Thyroid gland (tissue), 4 donors: ENCODE measurements around the gene TLE5. TPM values are rescaled to one million over a fixed set of nuclear protein-coding genes. Genes with fewer than 3 reads are reported as not detected.

ENCODE experiments used
- DNase-seq, 2 donors: peaks; one replicate each; pipeline ENCODE4 v3.0.0-alpha.2; 2019
- H3K27ac ChIP-seq, 3 donors: fragments of 200-600 bp; sonication (generic); 1 replicate in 2 of 3; 2 replicates in 1 of 3; pipeline ENCODE4 v1.5.1; 2016 to 2019; ENCODE audit warnings: mild to moderate bottlenecking in 1 of 3, moderate library complexity in 1 of 3
- H3K27me3 ChIP-seq: fragments of 200-600 bp; sonication (generic); one replicate; pipeline ENCODE4 v1.5.1; 2019
- H3K36me3 ChIP-seq, 2 donors: fragments of 200-600 bp; sonication (generic); one replicate each; pipeline ENCODE4 v1.5.1; 2016 to 2019
- H3K4me1 ChIP-seq, 2 donors: fragments of 200-600 bp; sonication (generic); one replicate each; pipeline ENCODE4 v1.5.1; 2017 to 2019
- H3K4me3 ChIP-seq, 3 donors: fragments of 200-600 bp; sonication (generic); replicated peaks in 1 of 3; 1 replicate in 2 of 3; 2 replicates in 1 of 3; pipeline ENCODE4 v1.5.1; 2016; ENCODE audit warnings: mild to moderate bottlenecking in 1 of 3
- H3K9me3 ChIP-seq: fragments of 200-600 bp; sonication (generic); one replicate; pipeline ENCODE4 v1.5.1; 2017
- CTCF ChIP-seq, 6 experiments: fragments of 200-600 bp in 3 of 6; fragments of 450-650 bp in 3 of 6; sonication (generic) in 3 of 6; IDR thresholded peaks; one replicate each; pipeline ENCODE4 v1.5.1; 2016 to 2019; ENCODE audit warnings: antibody characterized with exemption in 6 of 6, mild to moderate bottlenecking in 2 of 6, inconsistent platforms in 1 of 6, moderate library complexity in 1 of 6
- POLR2A ChIP-seq, 2 donors: fragments of 450-650 bp; IDR thresholded peaks; one replicate each; pipeline ENCODE4 v1.6.1; 2017; ENCODE audit warnings: antibody characterized with exemption in 2 of 2, mild to moderate bottlenecking in 2 of 2, moderate library complexity in 1 of 2
- WGBS, 2 donors: methylation state at CpG; one replicate each; pipeline ENCODE4 v1.1.5; 2017; 5-methylcytosine and 5-hydroxymethylcytosine counted together
- intact Hi-C: fragments of 100-400 bp; cut with DNase I; formaldehyde crosslinking; loops from one replicate; pipeline ENCODE4 v1.15.1; 2023
- total RNA-seq, 4 donors: library from RNA; depleted of rRNA; stranded (reverse); fragments of >200 nt; gene quantifications; one replicate each; pipeline ENCODE4 v1.2.3, GENCODE V29; 2016

Gene TLE5
- total RNA-seq, 4 donors from 2014 or later: 398 to 892 (median 498) TPM

- Histone ChIP-seq H3K4me3 (no peak overlapping the region), H3K27me3 (no peaks in the 10 kb centered on the region), H3K4me1 (peaks cover 19 to 32% of the 10 kb centered on the region in 2 donors), H3K36me3 (no peaks in the 10 kb centered on the region), H3K27ac (peak overlapping the region; percentile 28 to 97 (median 84)), H3K9me3 (no peaks in the 10 kb centered on the region)
- DNase-seq: no peak
- intact Hi-C loops: no loop called here
- WGBS, 2 donors: 87 to 91% methylated on average over 16 of the region's 16 CpGs
- no peak for TF ChIP-seq POLR2A (IDR thresholded peaks at IDR 0.05)
- no peak for TF ChIP-seq CTCF (IDR thresholded peaks at IDR 0.05)
Measured at GRCh38 chr19:3066482-3067049, 4.3 kb upstream of the TLE5 start.

DNA sequence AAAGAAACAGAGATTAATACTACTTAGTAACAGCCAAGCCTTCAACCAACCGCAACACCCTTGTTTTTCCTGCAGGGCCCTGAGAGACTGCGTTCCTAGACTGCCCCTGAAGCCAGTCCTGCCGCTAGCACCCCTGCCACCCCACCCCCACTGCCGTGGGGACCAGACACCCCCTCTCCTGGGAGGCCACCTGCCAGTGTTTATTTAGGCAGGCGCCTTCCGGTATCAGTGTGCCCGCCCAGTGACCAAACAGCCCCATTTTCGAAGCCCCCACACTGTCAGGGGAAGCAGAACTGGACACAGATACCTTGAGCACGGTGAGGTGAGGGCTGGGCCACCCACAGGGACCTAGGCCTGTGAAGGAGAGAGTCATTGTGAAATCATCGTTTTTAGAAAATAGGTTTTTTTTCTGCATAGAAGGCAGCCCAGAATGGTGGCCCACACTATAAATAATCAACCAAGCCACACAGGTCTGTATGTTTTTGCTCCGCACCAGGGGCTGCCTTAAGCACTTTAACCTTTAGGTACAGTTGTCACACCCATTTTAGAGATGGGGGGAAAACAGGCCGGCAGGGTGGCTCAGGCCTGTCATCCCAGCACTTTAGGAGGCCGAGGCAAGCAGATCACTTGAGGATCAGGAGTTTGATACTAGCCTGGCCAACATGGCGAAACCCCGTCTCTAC, 3.5 kb upstream of the TLE5 start:
- Histone ChIP-seq H3K4me3 (no peak overlapping the region), H3K27ac (peak overlapping the region; percentile 28 to 97 (median 84)), H3K9me3 (no peaks in the 10 kb centered on the region), H3K36me3 (no peaks in the 10 kb centered on the region), H3K4me1 (peaks cover 22 to 35% of the 10 kb centered on the region in 2 donors), H3K27me3 (no peaks in the 10 kb centered on the region)
- DNase-seq: peak; percentile 91 to 92
- intact Hi-C loops: no loop called here
- 39 to 54% methylated on average over 12 to 15 of the region's 15 CpGs for WGBS, 2 donors
- TF ChIP-seq POLR2A (IDR thresholded peaks at IDR 0.05): peak in 1 of 2 donors; percentile 47
- TF ChIP-seq CTCF (IDR thresholded peaks at IDR 0.05): peak in 2 of 6 experiments; percentile 26 to 38

GRCh38 chr19:3064011-3064330, 1.7 kb upstream of the TLE5 start:
- Histone ChIP-seq H3K4me1 (peaks cover 26 to 52% of the 10 kb centered on the region in 2 donors), H3K4me3 (no peak overlapping the region)
- 89 to 94% methylated on average over 7 of the region's 7 CpGs for WGBS, 2 donors

GRCh38 chr19:3061182-3062161, 823 bp downstream of the TLE5 start:
- intact Hi-C loops: no loop called here
- Histone ChIP-seq H3K4me1 (peaks cover 45 to 77% of the 10 kb centered on the region in 2 donors), H3K27ac (peak overlapping the region; percentile 96 to 99 (median 99)), H3K4me3 (peak overlapping the region; percentile 12 to 83 (median 79)), H3K27me3 (no peaks in the 10 kb centered on the region), H3K36me3 (peaks cover 14 to 16% of the 10 kb centered on the region in 2 donors), H3K9me3 (no peaks in the 10 kb centered on the region)
- DNase-seq: peak; percentile 59 to 64
- 0 to 14% methylated on average over 5 to 12 of the region's 88 CpGs for WGBS, 2 donors
- TF ChIP-seq CTCF (IDR thresholded peaks at IDR 0.05): peak in 1 of 6 experiments; percentile 32
- TF ChIP-seq POLR2A (IDR thresholded peaks at IDR 0.05): peak in 1 of 2 donors; percentile 48

More at GRCh38 chr19:3064011-3064330, 1.7 kb upstream of the TLE5 start:
- peaks cover 8 to 11% of the 10 kb centered on the region in 2 donors for H3K36me3 ChIP-seq
- peak overlapping the region in 2 of 3 donors; percentile 97 to 98 for H3K27ac ChIP-seq
- H3K27me3 ChIP-seq: no peaks in the 10 kb centered on the region
- H3K9me3 ChIP-seq: no peaks in the 10 kb centered on the region
- peak in 1 of 2 donors; percentile 53 for DNase-seq
- intact Hi-C loops: no loop called here
- no peak for TF ChIP-seq POLR2A (IDR thresholded peaks at IDR 0.05)
- TF ChIP-seq CTCF (IDR thresholded peaks at IDR 0.05): no peak
